NCI-H524 treated with DMSO at 0.1 percent for 48 hours (cell line): ENCODE measurements around the gene NUBPL.
"Not testable (repeated sequence)": the region's sequence is repeated elsewhere in the genome, so short reads cannot be mapped to it uniquely, and the experiment has no call there.

Source experiments
- DNase-seq: peaks from one replicate; lab custom pipeline; 2025; lab: John Stamatoyannopoulos, UW

NUBPL gene

DNA sequence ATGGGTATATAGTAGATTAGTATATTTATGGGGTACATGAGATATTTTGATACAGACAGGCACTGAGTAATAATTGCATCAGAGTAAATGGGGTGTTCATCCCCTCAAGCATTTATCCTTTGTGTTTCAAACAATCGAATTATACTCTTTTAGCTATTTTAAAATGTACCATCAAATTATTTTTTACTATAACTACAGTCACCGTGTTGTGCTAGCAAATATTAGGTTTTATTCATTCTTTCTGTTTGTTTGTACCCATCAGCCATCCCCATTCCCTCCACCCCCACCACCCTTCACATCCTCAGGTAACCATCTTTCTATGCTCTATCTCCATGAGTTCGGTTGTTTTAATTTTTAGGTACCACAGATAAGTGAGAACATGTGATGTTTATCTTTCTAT lies 115.8 kb downstream of the NUBPL start:
- DNase-seq, result no peak

DNA sequence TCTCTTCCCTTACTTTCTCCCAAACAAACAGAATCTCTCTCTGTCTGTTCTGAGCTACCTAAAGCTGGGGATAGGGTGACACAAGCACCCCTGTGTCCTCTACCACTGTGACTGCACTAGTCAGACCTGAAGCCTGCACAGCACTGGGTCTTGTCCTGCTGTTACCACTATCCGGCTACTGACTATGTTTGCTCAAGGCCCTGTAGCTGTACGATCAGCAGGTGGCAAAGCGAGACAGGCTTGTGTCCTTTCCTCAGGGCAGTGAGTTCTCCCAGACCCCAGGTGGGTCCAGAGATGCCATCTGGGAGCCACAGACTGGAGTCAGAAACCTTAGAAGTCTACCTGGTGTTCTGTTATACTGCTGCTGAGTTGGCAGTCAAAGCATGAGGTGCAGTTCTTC lies 116.4 kb downstream of the NUBPL start:
- DNase-seq, result no peak

DNA sequence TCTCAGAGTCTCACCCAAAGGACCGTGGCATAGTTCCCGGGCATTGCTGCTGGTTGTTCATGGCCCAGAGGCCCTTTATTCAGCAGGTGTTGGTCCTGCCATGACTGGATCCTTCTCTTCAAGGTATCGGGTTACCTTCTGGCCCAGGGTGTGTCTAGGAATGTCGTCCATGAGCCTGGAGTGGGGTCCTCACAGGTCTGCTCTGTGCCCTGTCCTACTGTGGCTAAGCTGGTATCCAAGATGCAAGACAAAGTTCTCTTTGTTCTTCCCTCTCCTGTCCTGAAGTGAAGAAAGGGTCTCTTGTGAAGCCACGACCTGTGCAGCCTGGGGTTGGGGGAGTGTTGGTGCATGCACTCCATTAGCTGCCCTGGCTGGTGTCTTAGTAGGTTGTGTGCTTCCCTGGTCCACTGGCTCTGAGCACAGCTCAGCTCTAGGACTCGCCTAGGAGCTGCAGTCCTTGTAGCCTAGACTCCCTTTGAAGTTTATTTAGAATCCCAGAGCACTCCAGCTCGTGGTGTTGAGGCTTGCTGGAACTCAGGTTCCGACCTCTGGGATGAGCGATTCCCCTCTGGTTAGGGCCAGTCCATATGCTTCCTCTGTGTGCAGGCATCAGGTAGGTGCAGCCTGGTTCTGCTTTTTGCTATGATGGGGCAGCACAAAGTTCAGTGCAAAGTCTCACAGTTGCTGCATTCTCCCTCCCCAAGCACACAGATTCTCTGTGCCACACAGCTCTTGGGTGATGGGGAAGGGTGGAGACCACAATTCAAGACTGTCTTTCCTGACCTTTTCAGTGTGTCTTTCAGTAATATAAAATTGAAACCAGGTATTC lies 117.4 kb downstream of the NUBPL start:
- no peak for DNase-seq

GRCh38 chr14:31682768-31683167 lies 121.6 kb downstream of the NUBPL start:
- no peak for DNase-seq

GRCh38 chr14:31687726-31688125 lies 126.5 kb downstream of the NUBPL start:
- DNase-seq, result no peak

DNA sequence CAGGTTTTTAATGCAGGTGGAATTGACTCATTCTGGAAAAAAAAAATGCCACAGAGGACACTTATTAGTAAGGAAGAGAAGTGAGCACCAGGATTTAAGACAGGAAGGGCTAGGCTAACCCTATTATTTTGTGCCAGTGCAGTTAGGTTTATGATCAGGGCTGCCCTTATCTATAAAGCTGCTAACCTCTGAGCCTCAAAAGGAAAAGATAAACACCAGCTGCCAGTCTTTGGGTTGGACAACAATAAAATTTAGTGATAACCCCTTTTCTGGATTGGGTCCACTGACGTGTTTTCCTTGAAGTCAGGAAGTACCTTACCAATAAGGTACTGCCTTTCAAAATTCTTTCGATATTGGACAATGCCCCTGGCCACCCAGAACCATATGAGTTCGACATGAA lies 128.9 kb downstream of the NUBPL start:
- DNase-seq, result no peak

DNA sequence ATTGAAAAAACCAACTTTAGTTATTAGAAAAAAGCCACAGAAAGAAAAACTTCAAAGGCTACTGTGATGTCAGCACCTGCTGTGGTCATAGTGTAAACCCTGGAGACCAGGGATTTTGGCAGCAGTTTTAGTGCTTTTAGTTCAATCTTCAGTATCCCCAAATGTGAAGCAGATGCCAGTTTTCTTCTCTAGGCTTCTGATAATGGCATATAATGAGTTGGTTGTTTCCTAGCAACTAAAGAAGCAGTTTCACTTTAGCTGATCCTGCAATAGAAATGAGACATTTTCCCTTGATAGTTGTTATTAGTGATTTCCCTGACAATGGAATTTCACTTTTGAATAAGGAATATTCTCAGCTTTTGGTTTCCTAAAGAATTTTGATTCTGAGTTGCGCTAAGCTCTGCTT lies 131.2 kb downstream of the NUBPL start:
- DNase-seq, result peak; percentile 60

DNA sequence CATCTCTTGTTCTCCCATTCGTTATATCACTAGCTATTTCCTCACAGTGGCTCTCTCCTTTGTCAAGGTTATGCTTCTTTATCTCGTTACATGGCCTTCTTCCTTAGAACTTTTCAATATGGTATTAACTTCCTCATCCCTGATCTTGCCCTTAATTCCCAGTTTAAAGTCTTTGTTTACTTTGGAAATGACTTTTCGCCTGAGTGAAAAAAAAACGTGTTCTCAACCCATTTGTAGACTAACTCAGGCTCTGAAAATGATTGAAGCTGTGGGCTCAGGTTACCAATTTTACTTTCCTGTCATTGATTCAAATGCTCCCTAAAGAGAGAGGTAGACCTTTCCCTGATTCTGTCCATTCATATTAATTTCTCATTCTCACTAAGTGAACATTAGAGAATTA lies 135.2 kb downstream of the NUBPL start:
- DNase-seq, result no peak

DNA sequence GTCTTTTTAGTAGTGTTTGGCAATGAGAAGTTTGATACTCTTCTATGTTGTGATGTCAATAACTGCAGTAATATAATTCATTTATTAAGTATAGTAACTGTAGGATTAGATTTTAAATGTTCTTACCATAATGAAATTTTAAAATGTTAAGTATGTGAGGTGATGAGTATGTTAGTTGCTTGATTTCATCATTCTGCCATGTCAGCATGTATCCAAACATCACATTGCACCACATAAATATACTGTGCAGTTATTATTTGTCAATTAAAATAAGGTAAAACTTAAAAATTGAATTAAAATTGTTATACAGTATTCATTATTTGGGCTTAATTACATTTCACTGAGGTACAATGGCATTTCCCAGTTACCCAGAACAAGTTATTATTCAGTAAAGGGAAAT lies 138.6 kb downstream of the NUBPL start:
- no peak for DNase-seq

- DNase-seq, result peak; percentile 51
Observed at GRCh38 chr14:31700282-31701074, 139.3 kb downstream of the NUBPL start.

DNA sequence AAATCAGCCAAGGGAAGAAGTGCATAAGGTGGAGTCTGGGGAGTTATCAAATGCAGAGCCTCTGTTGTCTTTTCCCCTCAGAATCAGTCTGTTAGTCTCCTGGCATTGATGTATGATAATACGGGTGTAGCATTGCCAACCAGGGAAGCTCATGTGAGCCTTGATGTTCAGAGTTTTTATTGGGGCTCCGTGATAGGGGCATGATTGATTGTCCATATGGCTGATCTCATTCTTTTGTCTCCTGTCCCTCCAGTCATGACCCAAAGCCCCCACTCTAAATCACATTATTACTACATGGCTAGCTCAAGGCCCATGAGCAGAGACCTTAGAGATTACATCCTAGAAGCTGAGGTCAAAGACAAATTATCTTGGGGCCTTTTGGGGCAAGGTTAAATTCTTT lies 140.9 kb downstream of the NUBPL start:
- DNase-seq, result no peak

GRCh38 chr14:31703056-31703455 lies 141.9 kb downstream of the NUBPL start:
- DNase-seq, result no peak

- no peak for DNase-seq
Observed at GRCh38 chr14:31705731-31706130, 144.5 kb downstream of the NUBPL start.

- DNase-seq, result not testable (repeated sequence)
Observed at GRCh38 chr14:31708661-31709060, 147.5 kb downstream of the NUBPL start.

DNA sequence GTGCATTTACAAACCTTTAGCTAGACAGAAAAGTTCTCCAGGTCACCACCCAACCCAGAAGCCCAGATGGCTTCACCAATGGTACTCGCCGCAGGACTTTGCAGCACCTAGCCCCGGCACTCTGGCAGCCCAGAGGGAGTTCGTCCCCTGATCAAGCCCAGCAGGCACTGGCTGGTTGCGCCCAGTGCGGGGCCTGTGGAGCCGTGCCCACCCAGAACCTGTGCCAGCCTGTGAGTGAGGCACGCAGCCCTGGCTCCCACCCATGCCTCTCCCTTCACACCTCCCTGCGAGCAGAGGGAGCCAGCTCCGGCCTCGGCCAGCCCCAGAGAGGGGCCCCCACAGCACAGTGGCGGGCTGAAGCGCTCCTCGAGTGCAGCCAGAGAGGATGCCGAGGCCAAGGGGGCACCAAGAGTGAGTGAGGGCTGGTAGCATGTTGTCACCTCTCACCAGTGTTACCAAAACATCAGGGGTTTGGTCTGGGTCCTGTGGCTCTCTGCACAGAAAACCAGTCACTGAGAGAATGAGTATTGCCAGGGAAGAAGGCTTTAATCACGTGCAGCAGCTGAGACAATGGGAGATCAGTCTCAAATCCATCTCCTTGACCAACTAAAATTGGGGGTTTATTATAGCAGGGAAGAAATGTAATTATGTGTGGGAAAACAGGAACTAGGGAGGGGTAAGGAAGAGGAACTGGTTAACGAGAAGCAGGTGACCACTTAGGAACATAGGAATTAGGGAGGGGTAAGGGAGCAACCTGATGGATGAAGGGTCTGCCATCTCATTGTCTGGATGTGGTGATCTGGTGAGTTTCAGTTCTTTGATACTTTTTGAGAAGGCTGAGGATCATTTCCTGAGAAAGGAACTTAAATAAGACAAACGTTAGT lies 151.3 kb downstream of the NUBPL start:
- DNase-seq, result no peak

- DNase-seq, result no peak
Observed at GRCh38 chr14:31716208-31716607, 155.0 kb downstream of the NUBPL start.

- DNase-seq, result no peak
Observed at GRCh38 chr14:31717294-31718085, 156.3 kb downstream of the NUBPL start.

DNA sequence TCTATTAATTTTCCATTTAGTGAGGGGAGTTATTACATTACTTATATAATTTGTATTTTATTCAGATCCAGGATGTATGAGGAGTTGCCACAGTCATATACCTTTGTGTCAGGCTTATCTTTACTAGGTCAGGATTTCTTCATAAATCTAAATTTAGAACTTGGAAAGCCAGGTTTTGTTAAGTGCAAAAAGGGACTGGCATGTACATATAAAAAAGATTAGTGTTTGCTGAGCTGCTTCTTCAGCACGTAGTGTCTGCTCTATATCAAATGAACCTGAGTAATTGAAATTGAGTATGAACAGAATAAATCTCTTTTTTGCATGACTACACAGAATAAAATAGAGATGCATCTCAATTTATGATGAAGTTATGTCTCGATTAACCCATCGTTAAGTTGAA lies 157.4 kb downstream of the NUBPL start:
- DNase-seq, result no peak

DNA sequence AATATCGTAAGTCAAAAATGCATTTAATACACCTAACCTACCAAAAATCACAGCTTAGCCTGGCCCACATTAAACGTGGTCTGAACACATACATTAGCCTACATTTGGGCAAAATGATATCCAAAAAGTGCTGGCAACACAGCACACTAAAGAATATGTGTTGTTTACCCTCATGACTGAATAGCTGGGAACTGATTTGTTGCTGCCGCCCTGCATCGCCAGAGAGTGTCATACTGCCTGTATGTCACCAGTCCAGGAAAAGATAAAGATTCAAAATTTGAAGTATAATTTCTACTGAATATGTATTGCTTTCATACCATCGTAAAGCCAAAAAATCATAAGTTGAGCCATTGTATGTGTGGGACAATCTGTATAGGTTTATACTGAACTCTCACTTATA lies 157.8 kb downstream of the NUBPL start:
- no peak for DNase-seq

GRCh38 chr14:31726337-31726736 lies 165.1 kb downstream of the NUBPL start:
- DNase-seq, result no peak

DNA sequence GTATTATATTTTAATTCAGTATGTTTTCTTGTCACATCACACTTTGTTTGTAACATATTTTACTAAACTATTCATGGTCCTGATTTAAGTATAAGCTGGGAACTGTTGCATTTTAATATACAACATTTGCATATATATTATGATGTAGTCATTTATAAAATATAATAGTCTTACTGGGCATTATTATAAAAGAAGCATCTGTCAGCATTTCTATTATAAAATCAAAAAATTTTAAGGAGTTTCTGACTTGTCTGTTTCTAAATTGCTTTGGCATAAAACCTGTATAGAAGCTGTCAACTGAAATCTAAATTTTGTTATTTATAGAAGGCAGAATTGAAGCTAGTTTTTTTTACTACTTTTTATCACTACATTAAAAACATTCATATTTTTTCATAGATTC lies 166.6 kb downstream of the NUBPL start:
- no peak for DNase-seq

- no peak for DNase-seq
Observed at GRCh38 chr14:31740688-31741087, 179.5 kb downstream of the NUBPL start.
